ENCODE data around the gene UQCC3. TPM values are rescaled to one million over a fixed set of nuclear protein-coding genes. Genes with fewer than 3 reads are reported as not detected.
"Not testable (repeated sequence)": the region's sequence is repeated elsewhere in the genome, so short reads cannot be mapped to it uniquely, and the experiment has no call there.

The UQCC3 gene
- total and polyA plus RNA-seq, 2 of the 13 experiments (the other 11 are each of a cell fraction or from before 2014, with no cell fraction given), result 7.7 to 16.0 TPM

GRCh38 chr11:62689421-62690183 is 18.1 kb downstream of the UQCC3 start, which contains the start of gene LRRN4CL:
LRRN4CL (minus strand) TSS chr11:62689530; CDS start chr11:62688508, 1,022 bp downstream.
- no peak for DNase-seq (ENCODE audit: low spot score)
- no peaks in the 10 kb centered on the region for H3K9me3 ChIP-seq (ENCODE audit: low read length)
- TF ChIP-seq ZSCAN30 (CRISPR knock-in tag; IDR thresholded peaks at IDR 0.05), result no peak
- TF ChIP-seq ZNF101 (CRISPR knock-in tag; IDR thresholded peaks at IDR 0.05; ENCODE audit: borderline replicate concordance, low read depth), result no peak
- peak; percentile 43 for TF ChIP-seq POLR2G (IDR thresholded peaks at IDR 0.05; ENCODE audit: low read depth, low read length)
- TF ChIP-seq POLR2AphosphoS5 (IDR thresholded peaks at IDR 0.05; ENCODE audit: low read depth, low read length), result peak; percentile 33; the same call in 1 of the 2 replicates
- 0 out of 4 replicates have a peak, but pooled peaks of 1 of the 2 experiments have one; percentile 18 for TF ChIP-seq POLR2A (IDR thresholded peaks at IDR 0.05; ENCODE audit: insufficient read depth in 1 of 2, low read depth in 2 of 2, low read length in 2 of 2)
- peak; percentile 46; the same call in 1 of the 2 replicates for TF ChIP-seq SSRP1 (CRISPR knock-in tag; IDR thresholded peaks at IDR 0.05)
- peaks cover 17 to 37% of the 10 kb centered on the region in 2 experiments for H3K36me3 ChIP-seq (replicated peaks in 1 of 2; ENCODE audit: control insufficient read depth in 1 of 2, insufficient read depth in 2 of 2, low read length in 2 of 2)
- H3K4me1 ChIP-seq (ENCODE audit: insufficient read depth, low read length), result no peaks in the 10 kb centered on the region
- FAIRE-seq, result no peak
- H2AFZ ChIP-seq (ENCODE audit: low read length), result no peak within 1 kb of the TSS
- no peaks in the 10 kb centered on the region for H3K27me3 ChIP-seq (ENCODE audit: control insufficient read depth in 1 of 2, insufficient read depth in 2 of 2, low read length in 2 of 2)
- BruUV-seq (replicated peaks), result TSS peak; percentile 56
- 92% methylated on average over 11 of the region's 11 CpGs for WGBS (ENCODE audit: low lambda C conversion rate)
- CTCF ChIA-PET (ENCODE audit: low intra/inter-chr PET ratio, low total read pairs), result no interaction called here
- H3K4me2 ChIP-seq (ENCODE audit: low read depth, low read length), result no peak within 1 kb of the TSS
- POLR2A ChIA-PET, result interaction anchor here (0.8 to 1.3 kb wide), 4 partner anchors 9 to 152 kb away, joined by 3 to 6 read pairs (median 4); partner anchors contain the start of genes TUT1 and UQCC3
- H3K79me2 ChIP-seq (ENCODE audit: insufficient read depth, low read length), result no peaks in the 10 kb centered on the region
- peak; percentile 13; the same call in 1 of the 3 replicates for ATAC-seq
- in situ Hi-C loops (cut with HindIII; ENCODE audit: extremely low pct_ligation_motif_present, low pct_unique_long_range_greater_than_20kb), result no loop called here
- no peak within 1 kb of the TSS for H3K9ac ChIP-seq (ENCODE audit: insufficient read depth, low read depth, low read length)
- no peak within 1 kb of the TSS for H3K27ac ChIP-seq (ENCODE audit: extremely low read length, insufficient read depth, low read length)
- H3K4me3 ChIP-seq (replicated peaks in 1 of 3; ENCODE audit: insufficient read depth in 1 of 3, low read depth in 2 of 3, low read length in 3 of 3), result no peak within 1 kb of the TSS
- no peaks in the 10 kb centered on the region for H4K20me1 ChIP-seq (ENCODE audit: insufficient read depth, low read length)
- intact Hi-C loops (cut with micrococcal nuclease; ENCODE audit: unreplicated experiment), result no loop called here

- POLR2A ChIA-PET, result interaction anchor here (0.6 kb wide), 2 partner anchors 124 to 298 kb away, joined by 3 read pairs; no protein-coding TSS in a partner anchor
- ATAC-seq; DNase-seq (ENCODE audit: low spot score); CTCF ChIA-PET (ENCODE audit: low intra/inter-chr PET ratio, low total read pairs); H3K9me3 ChIP-seq (ENCODE audit: low read length); in situ Hi-C loops (cut with HindIII; ENCODE audit: extremely low pct_ligation_motif_present, low pct_unique_long_range_greater_than_20kb); FAIRE-seq; H4K20me1 ChIP-seq (ENCODE audit: insufficient read depth, low read length); H3K9ac ChIP-seq (ENCODE audit: insufficient read depth, low read depth, low read length); H2AFZ ChIP-seq (ENCODE audit: low read length); H3K4me3 ChIP-seq (replicated peaks in 1 of 3; ENCODE audit: insufficient read depth in 1 of 3, low read depth in 2 of 3, low read length in 3 of 3); H3K27ac ChIP-seq (ENCODE audit: extremely low read length, insufficient read depth, low read length); H3K4me1 ChIP-seq (ENCODE audit: insufficient read depth, low read length); H3K4me2 ChIP-seq (ENCODE audit: low read depth, low read length); H3K79me2 ChIP-seq (ENCODE audit: insufficient read depth, low read length); H3K27me3 ChIP-seq (ENCODE audit: control insufficient read depth in 1 of 2, insufficient read depth in 2 of 2, low read length in 2 of 2); BruUV-seq (replicated peaks): not testable (repeated sequence)
- WGBS (ENCODE audit: low lambda C conversion rate), result 79% methylated on average over 4 of the region's 4 CpGs
- H3K36me3 ChIP-seq (replicated peaks in 1 of 2; ENCODE audit: control insufficient read depth in 1 of 2, insufficient read depth in 2 of 2, low read length in 2 of 2), result peaks cover 17 to 37% of the 10 kb centered on the region in 2 experiments
- intact Hi-C loops (cut with micrococcal nuclease; ENCODE audit: unreplicated experiment), result loop anchor here (1.0 kb wide), 1 partner anchor 313 kb away; no protein-coding TSS in a partner anchor
These were observed 22.2 kb downstream of the UQCC3 start for GRCh38 chr11:62693624-62694023.
